Epidermal melanocyte (primary cell): ENCODE measurements around the gene PLPP7.
"Not testable (repeated sequence)": the region's sequence is repeated elsewhere in the genome, so short reads cannot be mapped to it uniquely, and the experiment has no call there.

Source experiments
- DNase-seq: peaks from one replicate; pipeline ENCODE4 v3.0.0; 2011; ENCODE audit warnings: low spot score; ENCODE audit not compliant: insufficient read length

PLPP7 gene

DNA sequence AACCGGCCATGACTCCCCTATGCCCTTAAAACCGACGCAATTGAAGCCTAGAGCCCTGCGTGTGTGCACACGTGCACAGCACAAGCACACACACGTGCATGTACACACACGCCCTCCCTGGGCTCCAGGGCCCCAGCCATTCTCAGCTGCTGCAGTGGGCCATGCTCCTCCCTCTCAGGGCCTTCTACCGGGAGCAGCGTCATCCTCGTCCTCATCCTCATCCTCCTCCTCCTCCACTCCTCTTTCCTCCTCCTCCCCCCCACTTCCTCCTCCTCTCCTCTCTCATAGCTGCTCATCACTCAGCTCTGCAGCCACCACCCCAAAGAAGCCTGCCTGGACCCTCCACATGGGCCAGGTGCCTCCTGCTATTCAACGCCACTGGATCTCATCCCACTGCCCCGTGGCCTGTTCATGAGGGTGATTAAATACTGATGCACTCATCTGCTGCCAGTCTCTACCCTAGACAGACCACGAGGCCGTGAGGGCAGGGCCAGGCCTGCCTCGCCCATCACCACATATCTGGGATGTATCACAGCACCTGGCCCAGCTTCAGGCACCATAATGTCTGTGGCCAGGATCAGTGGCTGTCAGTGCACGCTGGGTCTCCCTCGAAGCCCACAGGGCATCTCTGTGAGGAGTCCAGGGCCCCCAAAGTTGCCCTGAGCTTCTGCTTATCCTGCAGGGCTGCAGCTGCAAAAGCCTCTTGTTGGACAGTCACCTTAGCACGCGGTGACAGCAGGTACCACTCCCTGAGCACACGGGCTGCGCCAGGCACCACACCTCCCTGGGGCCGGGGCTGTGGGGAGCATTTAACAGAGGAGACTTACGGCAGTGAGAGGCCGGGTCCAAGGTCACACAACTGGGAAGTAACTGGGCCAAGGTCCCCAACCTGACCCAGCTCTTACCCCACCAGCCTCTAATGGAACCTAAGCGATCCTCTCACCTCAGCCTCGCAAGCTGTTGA, 23.0 kb upstream of the PLPP7 start:
- DNase-seq: peak; percentile 6

DNA sequence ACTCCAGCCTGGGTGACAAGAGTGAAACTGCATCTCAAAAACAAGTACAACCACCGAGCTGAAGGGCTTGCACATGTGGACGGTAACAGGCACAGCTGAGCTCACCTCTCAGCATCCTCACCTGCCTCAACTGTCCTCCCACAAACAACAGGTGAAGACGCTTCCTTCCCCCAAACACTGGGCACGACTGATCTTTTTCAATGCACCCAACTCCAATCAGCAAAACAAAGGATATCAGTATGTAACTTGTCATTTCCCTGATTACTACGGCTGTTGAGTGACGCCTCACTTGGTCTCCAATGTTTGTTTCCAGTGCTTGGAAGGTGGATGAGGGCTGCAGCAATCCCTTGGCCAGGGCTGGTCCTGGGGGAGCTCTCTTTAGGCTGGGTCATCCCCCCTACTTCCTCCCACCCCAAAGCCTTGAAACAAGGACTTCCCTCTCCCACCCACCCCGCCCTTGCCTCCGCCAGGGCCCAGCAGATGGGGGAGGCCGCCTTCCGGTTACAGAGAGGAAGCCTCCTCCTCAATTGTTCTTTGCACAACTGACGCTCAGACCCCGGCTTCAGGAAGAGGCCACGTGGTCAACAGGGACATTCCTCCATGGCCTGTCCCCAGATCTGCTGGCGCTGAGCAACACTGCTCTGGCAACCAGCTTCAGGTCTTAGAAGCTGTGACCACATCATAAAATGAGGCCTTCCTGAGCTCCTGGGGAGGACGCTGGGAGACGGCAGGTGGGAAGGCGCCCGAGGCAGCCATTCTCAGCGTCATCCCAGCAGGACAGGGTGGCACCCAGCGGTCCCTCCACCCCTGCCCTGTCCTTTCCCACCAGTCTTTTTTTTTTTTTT, 19.1 kb upstream of the PLPP7 start:
- peak; percentile 8 for DNase-seq

DNA sequence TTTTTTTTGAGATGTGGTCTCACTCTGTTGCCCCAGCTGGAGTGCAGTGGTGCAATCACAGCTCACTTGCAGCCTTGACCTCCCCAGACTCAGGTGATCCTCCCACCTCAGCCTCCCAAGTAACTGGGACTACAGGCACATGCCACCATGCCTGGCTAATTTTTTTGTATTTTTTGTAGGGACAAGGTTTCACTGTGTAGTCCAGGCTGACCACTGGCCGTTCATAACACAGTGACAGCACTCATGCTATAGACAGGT, 18.6 kb upstream of the PLPP7 start:
- DNase-seq: not testable (repeated sequence)

DNA sequence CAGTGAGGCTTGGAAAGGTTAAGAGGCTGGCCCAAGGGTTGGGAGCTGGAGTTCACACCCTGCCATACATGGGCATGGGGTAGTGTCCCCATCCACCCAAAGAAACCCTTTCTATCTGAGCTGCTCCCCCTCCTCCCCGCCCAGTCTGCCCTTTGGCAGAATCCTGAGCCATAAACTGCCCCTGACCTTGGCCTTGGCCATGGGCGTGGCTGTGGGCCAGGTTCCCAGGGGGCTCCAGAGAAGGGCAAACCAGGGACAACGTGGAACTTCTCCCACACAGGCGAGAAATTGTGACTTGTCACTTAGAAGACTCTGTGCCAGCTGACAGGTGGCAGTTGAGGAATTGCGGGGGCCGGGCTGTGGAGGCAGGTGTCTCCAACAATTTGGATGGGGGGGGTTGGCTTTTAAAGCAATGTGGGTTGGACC, 18.0 kb upstream of the PLPP7 start:
- DNase-seq: no peak

DNA sequence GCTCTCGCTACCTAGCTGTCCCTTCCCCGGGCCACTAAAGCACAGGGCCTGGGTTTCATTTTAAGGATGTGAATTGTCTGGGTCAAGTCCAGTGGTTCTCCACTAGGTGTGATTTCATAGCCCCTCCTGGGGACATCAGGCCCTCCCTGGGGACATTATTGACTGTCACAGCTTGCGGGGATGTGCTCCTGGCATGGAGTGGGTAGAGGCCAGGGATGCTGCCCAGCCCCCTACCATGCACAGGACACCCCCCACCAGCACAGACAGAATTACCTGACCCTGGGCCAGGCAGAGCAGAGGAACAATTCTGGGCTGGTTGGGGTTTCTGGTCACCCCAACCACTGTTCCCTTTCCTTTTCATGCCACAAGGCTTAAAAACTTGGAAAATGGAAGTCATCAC, 17.3 kb upstream of the PLPP7 start:
- no peak for DNase-seq

DNA sequence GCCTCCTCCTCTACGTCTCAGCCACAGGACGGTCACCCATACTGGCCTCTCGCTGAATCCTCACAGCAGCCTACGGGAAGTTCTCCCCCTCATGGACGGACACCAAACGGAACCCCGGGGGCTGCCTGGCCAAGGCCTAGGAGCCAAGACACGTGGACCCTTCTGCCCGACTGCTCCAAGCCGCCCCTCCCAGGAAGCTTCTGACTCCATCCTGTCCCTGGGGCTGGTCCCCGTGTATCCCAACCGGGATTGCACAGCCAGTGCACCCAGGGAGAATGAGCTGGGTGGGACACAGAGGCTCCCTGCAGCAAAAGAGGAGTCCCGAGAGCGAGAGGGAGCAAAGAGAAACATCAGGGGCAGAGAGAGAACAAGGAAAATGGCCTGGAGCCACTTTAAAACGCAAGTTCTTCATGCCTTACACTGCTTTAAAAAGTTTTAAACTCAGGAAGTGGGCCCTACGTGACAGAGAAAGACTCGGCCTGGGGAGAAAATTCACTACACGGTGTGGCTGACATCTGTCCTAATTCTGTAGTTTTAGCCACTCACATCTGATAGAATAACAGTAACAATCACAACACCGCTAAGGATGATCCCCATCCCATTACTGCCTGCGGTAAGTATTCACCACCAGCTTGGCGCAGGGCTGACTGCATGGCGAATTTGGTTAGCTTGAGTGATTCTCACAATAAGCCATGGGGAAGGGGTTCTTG, 16.2 kb upstream of the PLPP7 start:
- DNase-seq: no peak

DNA sequence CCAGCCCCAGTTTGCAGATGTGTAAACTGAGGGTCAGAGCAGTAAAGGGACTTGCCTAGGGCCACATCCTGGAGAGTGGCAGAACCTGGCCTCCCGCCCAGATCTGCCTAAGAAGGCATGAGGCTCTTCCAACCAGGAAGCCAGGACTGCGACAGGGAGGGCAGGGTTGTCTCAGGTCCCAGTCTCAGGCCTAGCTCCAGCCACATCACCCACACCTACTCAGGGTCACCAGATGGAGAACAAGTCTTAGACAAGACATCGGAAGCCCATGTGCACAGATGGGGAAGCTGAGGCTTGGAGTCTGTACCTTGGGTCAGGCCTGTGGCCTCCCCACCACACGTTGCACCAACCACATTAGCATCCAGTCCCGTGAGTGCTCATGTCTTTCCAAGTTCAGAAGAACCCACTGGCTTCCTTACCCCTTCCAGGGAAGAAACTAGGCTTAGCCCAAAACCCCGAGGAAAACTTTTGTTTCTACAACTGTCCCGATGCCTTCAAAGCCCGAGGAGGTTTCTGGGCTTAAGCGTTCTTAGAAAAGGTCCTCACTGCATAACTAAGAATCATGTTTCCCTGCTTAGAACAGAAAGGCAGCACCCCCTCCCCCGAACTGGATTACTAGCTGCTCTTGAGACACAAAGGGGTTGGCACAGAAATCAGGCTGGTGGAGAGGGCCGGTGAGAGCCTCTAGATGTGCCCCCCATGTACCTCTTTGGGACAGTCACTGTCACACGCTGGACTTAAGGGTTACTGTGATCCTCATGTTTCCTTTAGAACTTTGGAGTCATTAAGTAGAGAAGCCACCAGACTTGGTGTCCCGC, 15.5 kb upstream of the PLPP7 start:
- no peak for DNase-seq

DNA sequence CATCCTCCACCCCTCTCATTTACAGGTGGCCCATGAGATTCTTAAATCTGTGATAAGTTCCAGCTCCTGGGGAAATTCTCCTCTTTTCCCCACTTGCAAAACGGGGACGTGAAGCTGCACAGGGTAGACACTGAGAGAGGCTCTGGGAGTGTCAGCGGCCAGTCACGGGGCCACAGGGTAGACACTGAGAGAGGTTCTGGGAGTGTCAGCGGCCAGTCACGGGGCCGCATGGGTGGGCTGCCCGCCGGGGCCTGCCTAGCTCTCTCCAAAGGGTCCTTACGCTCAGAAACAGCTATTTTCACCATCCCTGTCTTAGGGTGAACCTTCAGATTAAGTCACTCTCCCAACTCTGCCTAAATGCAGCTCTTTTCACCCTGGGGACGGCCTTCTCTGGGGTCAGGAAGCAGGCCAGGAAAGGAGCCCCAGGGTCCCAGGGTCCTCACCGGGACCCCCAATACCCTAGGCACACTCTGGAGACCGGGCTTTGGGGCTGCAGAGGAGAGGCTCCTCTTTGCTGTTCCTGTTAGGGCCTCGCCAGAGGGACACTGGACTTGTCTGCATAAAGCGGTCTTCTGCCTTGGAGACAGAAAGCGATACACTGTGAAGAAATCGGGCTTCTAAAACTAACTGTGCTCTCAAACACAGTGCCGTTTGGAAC, 14.7 kb upstream of the PLPP7 start:
- no peak for DNase-seq

DNA sequence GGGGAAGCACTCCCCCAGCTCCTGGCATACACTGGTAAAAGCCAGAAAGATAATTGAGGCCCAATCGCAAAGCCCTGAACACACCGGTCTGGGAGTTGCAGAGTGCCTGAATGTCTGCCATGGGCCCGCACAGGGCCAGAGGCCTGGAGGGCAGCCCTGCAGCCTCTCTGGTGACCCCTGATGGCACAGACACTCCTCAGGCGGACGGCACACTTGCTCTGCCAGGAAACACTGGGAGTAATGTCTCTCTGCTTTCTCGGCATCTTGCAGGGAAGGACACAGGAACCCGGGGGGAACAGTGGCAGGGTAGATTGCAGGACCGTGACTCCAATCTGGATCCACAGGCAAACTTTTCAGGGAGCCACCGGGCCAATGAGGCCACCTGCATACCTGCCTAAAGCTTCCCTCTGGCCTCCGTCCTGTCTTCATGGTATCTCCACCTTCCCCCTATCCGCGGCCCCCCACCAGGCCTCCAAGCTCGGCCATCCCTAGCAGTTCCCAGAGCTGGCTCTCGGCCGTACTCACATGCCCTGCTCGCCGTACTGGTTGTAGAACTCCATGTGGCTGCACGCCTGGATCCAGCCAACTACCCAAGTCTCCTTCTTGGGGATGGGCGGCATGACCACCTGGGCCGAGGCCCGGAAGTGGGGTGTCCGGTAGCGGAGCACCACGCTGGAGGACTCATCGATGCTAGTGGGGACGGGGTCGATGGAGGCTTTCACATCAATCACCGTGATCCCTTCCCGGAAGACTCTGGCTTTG, 14.0 kb upstream of the PLPP7 start:
- no peak for DNase-seq

DNA sequence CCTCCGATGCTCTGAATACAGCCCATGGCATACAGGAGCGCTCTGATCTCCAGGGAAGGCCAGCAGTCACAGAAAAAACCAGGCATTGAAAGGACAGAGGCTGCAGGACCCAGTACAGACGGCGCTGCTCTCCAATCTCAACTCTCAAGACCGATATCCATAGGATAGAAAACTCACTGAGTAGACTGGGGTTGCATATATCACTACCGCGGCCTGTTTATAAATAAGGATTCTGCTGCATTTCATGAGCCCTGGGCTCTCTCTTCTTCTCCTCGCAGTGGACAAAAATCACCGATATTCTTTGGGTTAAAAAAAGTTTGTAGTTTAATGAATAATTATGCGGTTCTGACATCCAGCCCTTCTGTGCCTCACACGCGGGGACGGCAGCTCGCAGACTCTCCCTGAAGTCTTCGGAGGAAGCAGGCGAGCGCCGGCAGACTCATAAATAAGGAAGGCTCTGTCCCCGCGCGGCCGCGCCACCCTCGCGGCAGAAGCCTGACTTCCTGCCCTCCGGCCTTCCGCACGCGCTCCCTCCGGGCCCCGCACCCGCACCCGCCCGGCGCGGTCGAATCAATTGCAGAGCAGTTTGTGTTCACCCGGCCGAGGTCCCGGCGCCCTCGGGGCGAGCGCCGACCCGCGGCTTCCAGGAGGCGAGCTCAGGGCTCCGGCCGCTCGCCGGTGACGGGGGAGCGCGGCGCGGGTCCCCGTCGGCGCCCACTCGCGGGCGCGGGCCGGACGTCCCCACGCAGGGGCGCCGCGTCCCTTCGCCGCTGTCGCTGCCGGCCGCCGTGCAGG, 13.2 kb upstream of the PLPP7 start, which contains the start of gene FAM78A:
FAM78A (minus strand) TSS at position 417 of the 795 bp plus-strand sequence; CDS start at position 86, 331 bp downstream.
- DNase-seq: no peak

DNA sequence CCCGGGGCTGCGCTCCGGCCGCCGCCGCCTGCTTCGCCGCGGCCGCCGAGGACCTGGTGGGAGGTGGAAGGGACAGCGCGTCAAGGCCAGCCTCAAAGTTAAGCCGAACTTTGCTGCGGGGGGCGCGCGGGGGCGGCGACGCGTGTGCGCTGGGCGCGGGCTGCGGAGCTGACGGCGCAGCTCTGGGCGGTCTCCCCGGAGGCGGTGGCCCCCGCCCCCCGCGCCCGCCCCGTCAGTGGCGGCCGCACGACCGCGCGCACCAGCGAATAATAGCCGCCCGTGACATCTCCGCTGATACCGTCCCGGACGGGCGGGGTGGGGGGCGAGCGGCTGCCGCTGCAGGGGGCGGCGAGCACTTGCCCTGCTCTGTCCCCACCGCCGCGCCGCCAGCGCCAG, 12.6 kb upstream of the PLPP7 start:
- DNase-seq: no peak

DNA sequence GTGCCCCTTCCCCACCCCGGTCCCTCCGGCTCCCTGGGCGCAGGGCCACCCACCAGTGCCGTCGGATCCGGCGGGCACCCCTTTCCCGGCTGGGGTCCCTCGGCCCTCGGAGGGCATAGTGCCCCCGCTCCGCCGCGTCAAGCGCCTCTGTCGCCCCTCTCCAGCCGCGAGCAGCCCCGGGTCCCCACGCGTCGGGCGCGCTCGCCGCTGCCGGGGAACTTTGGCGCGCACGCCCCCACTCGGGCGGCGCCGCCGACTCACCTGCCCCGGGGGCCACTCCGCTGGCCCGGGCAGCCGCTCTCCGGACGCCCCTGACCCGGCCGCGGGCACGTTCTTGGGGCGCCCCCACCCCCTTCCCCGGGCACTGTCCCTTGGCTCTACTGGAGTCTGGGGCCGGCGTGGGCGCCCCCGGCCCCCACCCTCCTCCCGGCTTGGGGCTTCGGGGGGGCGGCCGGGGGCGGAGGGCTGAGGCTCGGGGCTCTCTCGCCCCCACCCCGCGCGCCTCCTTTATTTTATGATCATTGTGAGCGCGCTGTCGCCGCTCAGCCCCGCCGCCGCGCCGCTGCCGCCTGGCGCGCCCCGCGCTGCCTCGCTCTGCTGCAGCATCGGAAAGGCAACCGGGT, 12.1 kb upstream of the PLPP7 start:
- no peak for DNase-seq

DNA sequence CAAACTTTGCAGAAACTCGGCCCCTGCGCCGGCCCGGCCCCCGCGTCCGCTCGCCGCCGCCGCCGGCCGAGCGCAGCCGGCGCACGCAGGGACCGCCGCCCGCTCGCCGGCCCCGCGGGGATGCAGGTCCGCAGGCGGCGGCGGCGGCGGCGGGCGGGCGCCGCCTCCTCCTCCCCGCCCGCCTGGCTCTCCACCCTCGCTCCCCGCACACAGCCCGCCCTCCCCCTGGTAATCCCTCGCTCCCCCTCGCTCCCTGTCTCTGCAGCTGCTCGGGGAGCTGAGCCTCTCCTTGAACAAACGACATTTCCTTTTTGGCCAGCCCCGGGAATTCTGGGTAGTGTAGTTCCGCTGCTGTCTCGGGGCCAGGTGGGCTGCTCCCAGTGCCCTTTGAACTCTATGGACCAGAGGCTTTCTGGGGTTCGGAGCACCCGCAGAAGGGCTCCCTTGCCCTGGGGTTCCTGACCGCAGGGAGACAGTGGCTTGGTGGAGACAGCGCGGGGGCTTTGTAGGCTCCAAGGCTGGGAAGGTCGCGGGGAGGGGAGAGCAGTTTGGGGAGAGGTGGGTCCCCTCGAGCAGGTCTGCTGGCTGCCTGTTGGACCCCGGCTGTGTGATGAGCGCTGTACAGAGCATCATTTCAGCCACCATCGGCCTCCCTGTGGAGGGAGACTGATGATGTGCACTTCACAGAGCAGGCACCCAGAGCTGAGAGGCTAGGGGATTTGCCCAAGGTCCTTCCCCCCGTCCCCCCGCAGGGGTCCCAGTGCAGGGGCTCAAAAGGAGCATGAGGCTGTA, 11.4 kb upstream of the PLPP7 start:
- DNase-seq: peak; percentile 99

DNA sequence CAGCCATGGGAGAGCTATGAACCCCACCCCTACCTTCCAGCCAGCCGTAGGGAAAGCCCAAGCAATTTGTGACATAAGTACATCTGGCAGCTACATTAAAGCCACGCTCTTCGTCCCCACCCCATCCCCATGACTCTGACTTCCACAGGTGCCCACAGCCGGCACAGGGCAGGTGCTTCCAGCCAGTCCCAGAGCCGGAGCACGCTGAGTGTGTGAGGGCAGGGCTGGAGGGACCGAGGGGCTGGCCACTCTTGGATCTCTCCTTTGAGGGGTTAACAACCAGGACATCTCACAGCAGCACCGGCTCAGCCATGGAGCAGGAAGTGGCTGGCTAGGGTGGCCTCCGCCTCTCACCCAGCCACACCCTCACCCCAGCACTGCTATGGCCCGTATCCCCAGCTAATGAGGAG, 10.8 kb upstream of the PLPP7 start:
- no peak for DNase-seq

DNA sequence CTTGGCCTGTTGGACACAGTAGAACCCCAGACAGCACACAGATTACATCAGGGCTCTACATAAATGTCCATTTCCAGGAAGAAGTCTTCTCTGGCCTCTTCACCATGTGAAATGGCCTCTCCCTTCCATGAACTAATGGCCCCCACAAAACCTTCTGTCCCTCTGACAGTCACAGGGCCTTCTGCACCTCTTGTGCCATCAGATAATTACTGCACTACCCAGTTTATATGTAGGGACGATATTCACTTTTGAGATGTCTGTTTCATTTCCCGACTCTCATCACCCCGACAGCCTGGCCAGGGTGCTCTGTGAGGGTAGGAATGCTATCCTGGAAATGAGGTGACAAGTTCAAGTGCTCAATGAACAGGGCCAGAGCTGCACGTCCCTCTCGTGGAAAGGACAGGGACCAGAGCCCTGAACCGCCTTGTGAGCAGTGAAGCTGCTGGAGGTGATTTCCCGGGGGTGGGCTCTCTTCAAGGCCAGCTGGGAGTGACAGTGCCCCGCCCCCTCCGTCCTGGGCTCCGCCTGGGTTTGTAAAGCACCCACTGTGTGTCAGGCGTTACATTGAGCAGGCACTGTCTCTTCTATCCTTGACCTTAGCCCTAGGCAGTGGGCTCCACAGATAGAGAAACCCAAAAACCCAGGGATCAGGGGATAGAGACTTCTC, 10.2 kb upstream of the PLPP7 start:
- DNase-seq: no peak

DNA sequence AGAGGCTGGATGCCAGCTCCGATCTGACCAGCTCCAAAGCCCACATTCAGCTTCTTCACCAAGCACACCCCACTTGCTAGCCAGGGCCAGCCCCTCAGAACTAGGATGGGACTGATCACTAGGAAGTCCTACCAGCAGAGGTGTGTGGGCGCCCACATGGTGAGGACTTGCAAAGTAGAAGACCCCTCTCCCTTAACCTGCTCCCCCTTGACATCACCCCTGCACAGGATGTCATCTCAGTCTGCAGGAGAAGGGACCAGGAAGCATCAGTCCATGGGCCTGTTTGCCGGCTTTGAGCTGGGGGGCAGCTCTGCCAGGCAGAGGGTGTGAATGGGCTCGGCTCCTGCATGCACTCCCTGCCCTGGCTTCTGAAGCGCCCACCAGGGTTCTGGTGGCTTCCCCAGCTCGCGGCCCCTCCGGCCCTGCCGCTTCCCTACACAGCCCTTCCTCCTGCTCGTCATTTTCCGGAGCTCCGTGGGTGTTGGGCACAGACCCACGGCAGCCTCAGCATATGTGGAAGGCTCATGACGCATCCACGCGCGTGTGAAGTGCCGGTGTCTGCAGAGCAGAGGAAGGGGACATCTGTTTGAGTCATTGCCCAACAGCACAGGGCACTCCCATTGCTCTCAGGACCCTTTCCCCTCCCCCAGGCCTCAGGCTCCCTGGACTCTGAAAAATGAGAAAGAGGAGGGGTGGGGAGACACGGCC, 9.5 kb upstream of the PLPP7 start:
- DNase-seq: no peak
